HCT116 (cell line): Measurements from ENCODE around the gene TOR2A. TPM values are rescaled to one million over a fixed set of nuclear protein-coding genes. Genes with fewer than 3 reads are reported as not detected.

ENCODE experiments used
- ATAC-seq: fragments of 200-7000 bp; cut with Tn5 transposase; 2 replicates; pipeline ENCODE4 v1.9.1; 2020; ENCODE audit warnings: mild to moderate bottlenecking, moderate library complexity
- BruUV-seq: library from RNA; stranded (reverse); fragments of 400-500 nt; replicated peaks from 2 replicates; lab custom pipeline; 2021; lab: Mats Ljungman, UMichigan
- CTCF ChIA-PET: fragments of 300-600 bp; sonication (Branson Sonifier 250); formaldehyde crosslinking; loops from one replicate; lab custom pipeline; 2021; ENCODE audit warnings: antibody characterized with exemption; lab: Charles Lee
- POLR2A ChIA-PET: fragments of 300-600, 350-600 bp; sonication (Branson Sonifier 250); formaldehyde crosslinking; loops from one replicate; lab custom pipeline; 2021; ENCODE audit warnings: antibody characterized with exemption; lab: Charles Lee
- RAD21 ChIA-PET, 2 experiments: fragments of 300-600 bp; sonication (Branson Sonifier 250); formaldehyde crosslinking; loops; one replicate each; lab custom pipeline; 2023; ENCODE audit warnings: low total read pairs in 2 of 2; ENCODE audit not compliant: uncharacterized antibody in 2 of 2, unreplicated experiment in 2 of 2, low non-redundant PET in 1 of 2; lab: Charles Lee
- DNase-seq: peaks from one replicate; pipeline ENCODE4 v3.0.0-alpha.2; 2010; ENCODE audit warnings: low read depth, low spot score
- H2AFZ ChIP-seq: fragments of 200-600 bp; shearing (Covaris generic), sonication (generic); 2 replicates; pipeline ENCODE4 v1.6.1; 2017; ENCODE audit warnings: low read depth, mixed run types, mixed read lengths, antibody characterized with exemption, low read length; ENCODE audit not compliant: poor library complexity, severe bottlenecking
- H3K27ac ChIP-seq: 2 replicates; pipeline ENCODE4 v1.5.1; 2012; ENCODE audit warnings: low read depth, low read length
- H3K27me3 ChIP-seq: fragments of 200-600 bp; sonication (generic); 2 replicates; pipeline ENCODE4 v1.6.1; 2016; ENCODE audit warnings: mixed run types, low read length, mixed read lengths; ENCODE audit not compliant: insufficient read depth
- H3K36me3 ChIP-seq, 2 experiments: fragments of 200-500 bp in 1 of 2; fragments of 200-600 bp in 1 of 2; sonication (Bioruptor generic) in 1 of 2; sonication (generic) in 1 of 2; 2 replicates each; pipeline versions ENCODE4 v1.5.1 to v1.6.1; 2014 to 2016; ENCODE audit warnings: low read length in 2 of 2, inconsistent platforms in 1 of 2, mixed read lengths in 1 of 2, mixed run types in 1 of 2; ENCODE audit not compliant: insufficient read depth in 2 of 2, control insufficient read depth in 1 of 2
- H3K4me1 ChIP-seq, 2 experiments: fragments of 200-600 bp in 1 of 2; sonication (generic) in 1 of 2; 2 replicates each; pipeline versions ENCODE4 v1.5.1 to v1.6.1; 2012 to 2017; ENCODE audit warnings: low read length in 2 of 2, inconsistent platforms in 1 of 2, mild to moderate bottlenecking in 1 of 2, mixed read lengths in 1 of 2, mixed run types in 1 of 2, moderate library complexity in 1 of 2; ENCODE audit not compliant: insufficient read depth in 2 of 2, control insufficient read depth in 1 of 2
- H3K4me2 ChIP-seq: fragments of 200-600 bp; sonication (generic); 2 replicates; pipeline ENCODE4 v1.6.1; 2017; ENCODE audit warnings: mixed run types, low read length, mixed read lengths
- H3K4me3 ChIP-seq, 2 experiments: fragments of 200-600 bp in 1 of 2; sonication (generic) in 1 of 2; replicated peaks in 1 of 2; 2 replicates each; pipeline ENCODE4 v1.5.1; 2011 to 2016; ENCODE audit warnings: low read length in 2 of 2, control low read depth in 1 of 2, low read depth in 1 of 2, mild to moderate bottlenecking in 1 of 2, mixed read lengths in 1 of 2, mixed run types in 1 of 2
- H3K79me2 ChIP-seq: fragments of 200-600 bp; sonication (generic); 2 replicates; pipeline ENCODE4 v1.6.1; 2017; ENCODE audit warnings: mild to moderate bottlenecking, mixed run types, low read length, moderate library complexity, mixed read lengths; ENCODE audit not compliant: insufficient read depth
- H3K9ac ChIP-seq: fragments of 200-600 bp; sonication (generic); 2 replicates; pipeline ENCODE4 v1.6.1; 2016; ENCODE audit warnings: low read length, mixed read lengths
- H3K9me2 ChIP-seq: fragments of 200-600 bp; sonication (generic), shearing (Covaris generic); 2 replicates; pipeline ENCODE4 v1.6.1; 2017; ENCODE audit warnings: mixed run types, mild to moderate bottlenecking, moderate library complexity; ENCODE audit not compliant: insufficient read depth
- H3K9me3 ChIP-seq, 2 experiments: fragments of 200-500 bp in 1 of 2; fragments of 200-600 bp in 1 of 2; sonication (Bioruptor generic) in 1 of 2; sonication (generic) in 1 of 2; 2 replicates each; pipeline ENCODE4 v1.6.1; 2014 to 2017; ENCODE audit warnings: low read length in 2 of 2, mixed read lengths in 2 of 2, inconsistent platforms in 1 of 2, low read depth in 1 of 2, mild to moderate bottlenecking in 1 of 2, mixed run types in 1 of 2, moderate library complexity in 1 of 2; ENCODE audit not compliant: control insufficient read depth in 1 of 2, insufficient read depth in 1 of 2
- H4K20me1 ChIP-seq: fragments of 200-600 bp; sonication (generic), shearing (Covaris generic); 2 replicates; pipeline ENCODE4 v1.6.1; 2017; ENCODE audit warnings: mixed run types, mild to moderate bottlenecking, moderate library complexity; ENCODE audit not compliant: insufficient read depth
- ATF3 ChIP-seq: IDR thresholded peaks from 2 replicates; pipeline ENCODE4 v1.6.1; 2012
- CBX3 ChIP-seq: IDR thresholded peaks from 2 replicates; pipeline ENCODE4 v1.6.1; 2012; ENCODE audit warnings: low read depth
- CEBPB ChIP-seq: IDR thresholded peaks from 2 replicates; pipeline ENCODE4 v1.6.1; 2012; ENCODE audit warnings: low read depth
- CTCF ChIP-seq, 3 experiments: fragments of 200-600 bp in 1 of 3; sonication (generic) in 1 of 3; IDR thresholded peaks in 2 of 3; conservative IDR thresholded peaks in 1 of 3; 2 replicates each; pipeline ENCODE4 v1.5.1; 2012 to 2017; ENCODE audit warnings: low read depth in 2 of 3, low read length in 2 of 3, antibody characterized with exemption in 1 of 3, borderline replicate concordance in 1 of 3, control low read depth in 1 of 3, mild to moderate bottlenecking in 1 of 3, mixed read lengths in 1 of 3, mixed run types in 1 of 3, moderate library complexity in 1 of 3; ENCODE audit not compliant: insufficient read depth in 1 of 3
- EGR1 ChIP-seq: IDR thresholded peaks from 2 replicates; pipeline ENCODE4 v1.6.1; 2012; ENCODE audit warnings: low read depth
- ELF1 ChIP-seq: IDR thresholded peaks from 2 replicates; pipeline ENCODE4 v1.6.1; 2012; ENCODE audit warnings: low read depth, borderline replicate concordance
- EZH2phosphoT487 ChIP-seq: fragments of 200-600 bp; IDR thresholded peaks from 2 replicates; pipeline ENCODE4 v1.6.1; 2018; ENCODE audit warnings: antibody characterized with exemption, borderline replicate concordance
- POLR2AphosphoS5 ChIP-seq: IDR thresholded peaks from 2 replicates; pipeline ENCODE4 v1.6.1; 2011; ENCODE audit warnings: mild to moderate bottlenecking, low read depth, low read length, moderate library complexity
- REST ChIP-seq: IDR thresholded peaks from 2 replicates; pipeline ENCODE4 v1.6.1; 2012; ENCODE audit warnings: low read depth
- SP1 ChIP-seq: IDR thresholded peaks from 2 replicates; pipeline ENCODE4 v1.6.1; 2012; ENCODE audit warnings: low read depth
- SRF ChIP-seq: IDR thresholded peaks from 2 replicates; pipeline ENCODE4 v1.6.1; 2012; ENCODE audit warnings: low read depth
- ZNF274 ChIP-seq: fragments of 200-500 bp; sonication (Bioruptor generic); IDR thresholded peaks from 2 replicates; pipeline ENCODE4 v1.6.1; 2014; ENCODE audit warnings: mild to moderate bottlenecking, low read depth, low read length, inconsistent platforms
- intact Hi-C: fragments of 100-400 bp; cut with micrococcal nuclease; formaldehyde crosslinking; loops from 2 replicates; pipeline ENCODE4 v1.10.0; 2022
- total RNA-seq: library from RNA; stranded (reverse); gene quantifications from one replicate; pipeline ENCODE4 v1.2.1, GENCODE V29; 2021; ENCODE audit not compliant: unreplicated experiment

The TOR2A gene
- total RNA-seq, 1 experiment from 2014 or later, result 12.0 TPM

DNA sequence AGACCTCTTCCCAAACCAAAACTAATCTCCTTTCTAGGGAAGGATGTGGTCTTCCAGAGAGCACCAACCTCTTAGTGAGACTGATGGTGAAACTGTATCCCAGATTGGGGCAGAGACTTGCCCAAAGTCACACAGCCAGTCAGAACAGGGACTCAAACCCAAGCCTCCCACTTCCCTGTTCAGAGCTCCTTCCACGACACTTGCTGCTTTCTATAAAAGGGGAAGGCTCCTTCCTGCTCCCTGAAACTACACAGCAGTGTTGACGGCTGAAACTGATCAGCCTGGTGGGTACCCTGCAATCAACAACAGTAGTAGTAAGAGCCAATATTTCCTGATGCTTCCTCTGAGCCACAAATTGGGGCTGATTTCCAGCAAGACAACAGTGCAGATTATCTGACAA, 1.5 kb downstream of the TOR2A start:
- H2AFZ ChIP-seq, result no peak overlapping the region
- no peaks in the 10 kb centered on the region for H3K27me3 ChIP-seq
- no peaks in the 10 kb centered on the region for H3K79me2 ChIP-seq
- TF ChIP-seq ATF3, result no peak
- no peak for TF ChIP-seq ELF1
- TF ChIP-seq EZH2phosphoT487, result no peak
- no peak for TF ChIP-seq POLR2AphosphoS5
- no peak for TF ChIP-seq ZNF274
- TF ChIP-seq CBX3, result no peak
- TF ChIP-seq REST, result no peak
- TF ChIP-seq CEBPB, result no peak
- no peak for TF ChIP-seq SRF
- TF ChIP-seq EGR1, result no peak
- no peak for TF ChIP-seq CTCF (IDR thresholded peaks at IDR 0.05 in 2 of 3, conservative IDR thresholded peaks at IDR 0.05 in 1 of 3; ENCODE audit: borderline replicate concordance in 1 of 3, insufficient read depth in 1 of 3, low read depth in 2 of 3, low read length in 2 of 3)
- TF ChIP-seq SP1, result no peak
- H3K9ac ChIP-seq, result no peak overlapping the region
- H4K20me1 ChIP-seq, result no peaks in the 10 kb centered on the region
- ChIA-PET POLR2A (no interaction called here), CTCF (interaction anchor here (2.3 kb wide), 1 partner anchor 144 kb away, joined by 46 read pairs; no protein-coding TSS in a partner anchor), RAD21 (no interaction called here)
- no peak for DNase-seq
- no peak overlapping the region for H3K4me2 ChIP-seq
- ATAC-seq, result no peak
- no peak overlapping the region for H3K27ac ChIP-seq
- H3K36me3 ChIP-seq, result no peaks in the 10 kb centered on the region
- H3K4me3 ChIP-seq, result no peak overlapping the region
- BruUV-seq, result TSS peak; percentile 49
- intact Hi-C loops, result loop anchor here (1.0 kb wide), 2 partner anchors 26 to 143 kb away; no protein-coding TSS in a partner anchor
- H3K9me2 ChIP-seq, result no peaks in the 10 kb centered on the region
- peaks cover 4 to 17% of the 10 kb centered on the region in 2 experiments for H3K4me1 ChIP-seq
- H3K9me3 ChIP-seq, result no peaks in the 10 kb centered on the region
